GM21447 (cell line): Measurements from ENCODE around the gene SMIM17.
"Not testable (repeated sequence)": the region's sequence is repeated elsewhere in the genome, so short reads cannot be mapped to it uniquely, and the experiment has no call there.

Experiments used
- ATAC-seq: cut with Tn5 transposase; IDR thresholded peaks from one replicate; pipeline ENCODE4 v1.9.1; 2021; ENCODE audit not compliant: unreplicated experiment

SMIM17 gene

GRCh38 chr19:56654151-56654550 is 11.2 kb downstream of the SMIM17 start:
- no peak for ATAC-seq

- ATAC-seq: no peak
Observed at GRCh38 chr19:56660381-56661107, 17.6 kb downstream of the SMIM17 start.

- no peak for ATAC-seq
Observed at GRCh38 chr19:56661248-56661647, 18.3 kb downstream of the SMIM17 start.

- ATAC-seq: no peak
Observed at GRCh38 chr19:56663931-56664500, 21.1 kb downstream of the SMIM17 start.

- no peak for ATAC-seq
Observed at GRCh38 chr19:56664511-56664910, 21.6 kb downstream of the SMIM17 start.

GRCh38 chr19:56667311-56667870 is 24.4 kb downstream of the SMIM17 start:
- ATAC-seq: no peak

GRCh38 chr19:56668676-56669075 is 25.7 kb downstream of the SMIM17 start:
- ATAC-seq: no peak

- no peak for ATAC-seq
Observed at GRCh38 chr19:56670401-56670960, 27.5 kb downstream of the SMIM17 start.

GRCh38 chr19:56670961-56671612 is 28.1 kb downstream of the SMIM17 start:
- no peak for ATAC-seq

- no peak for ATAC-seq
Observed at GRCh38 chr19:56671613-56671994, 28.6 kb downstream of the SMIM17 start, which contains the start of gene ZNF835. Gene ZNF835 (minus strand): TSS chr19:56671757. CDS start chr19:56665198, 6,559 bp downstream.

- not testable (repeated sequence) for ATAC-seq
Observed at GRCh38 chr19:56672610-56673009, 29.7 kb downstream of the SMIM17 start.

GRCh38 chr19:56678205-56678604 is 35.2 kb downstream of the SMIM17 start:
- no peak for ATAC-seq

GRCh38 chr19:56681702-56682101 is 38.7 kb downstream of the SMIM17 start:
- ATAC-seq: no peak

GRCh38 chr19:56683116-56683515 is 40.2 kb downstream of the SMIM17 start:
- no peak for ATAC-seq

GRCh38 chr19:56687031-56687430 is 44.1 kb downstream of the SMIM17 start:
- no peak for ATAC-seq

GRCh38 chr19:56689198-56689597 is 46.2 kb downstream of the SMIM17 start:
- ATAC-seq: no peak

- ATAC-seq: no peak
Observed at GRCh38 chr19:56690670-56691069, 47.7 kb downstream of the SMIM17 start.

GRCh38 chr19:56692206-56692895 is 49.4 kb downstream of the SMIM17 start:
- ATAC-seq: no peak

- ATAC-seq: no peak
Observed at GRCh38 chr19:56699552-56699951, 56.6 kb downstream of the SMIM17 start.

GRCh38 chr19:56701895-56702294 is 58.9 kb downstream of the SMIM17 start:
- ATAC-seq: no peak

GRCh38 chr19:56705939-56706338 is 63.0 kb downstream of the SMIM17 start:
- no peak for ATAC-seq
